HL-60 (cell line): Measurements from ENCODE around the gene SNAPC4.

Source experiments
- POLR2AphosphoS5 ChIP-seq: IDR thresholded peaks from 2 replicates; pipeline ENCODE4 v1.6.1; 2012; ENCODE audit warnings: low read depth
- TF ChIP-seq, protein P1 (sequence below): IDR thresholded peaks from one replicate; pipeline ENCODE4 v1.5.1; 2011; ENCODE audit warnings: low read length, control low read depth, inconsistent platforms; ENCODE audit not compliant: insufficient read depth
- TF ChIP-seq, protein P2 (sequence below): IDR thresholded peaks from 2 replicates; pipeline ENCODE4 v1.6.1; 2012; ENCODE audit warnings: low read depth; ENCODE audit not compliant: insufficient replicate concordance

DNA sequence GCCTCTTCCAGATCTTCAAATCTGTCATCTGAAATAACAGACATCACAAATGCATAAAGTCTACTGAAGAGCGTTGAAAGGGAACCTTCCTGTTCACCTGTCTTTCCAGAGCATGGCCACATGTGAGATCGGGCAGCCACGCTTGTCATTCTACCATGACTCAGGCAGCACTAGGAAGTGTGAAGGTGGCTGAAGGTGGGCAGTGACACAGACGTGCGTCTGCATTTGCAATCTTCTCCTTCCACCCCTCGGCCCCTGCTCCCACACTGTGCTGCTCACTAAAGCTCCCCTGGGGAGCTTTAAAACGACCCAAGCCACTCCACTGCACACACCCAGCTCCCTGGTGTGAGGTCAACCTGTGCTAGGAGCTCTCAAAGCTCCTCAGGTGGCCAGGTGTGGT lies 7.9 kb upstream of the SNAPC4 start:
- TF ChIP-seq, protein P1, sequence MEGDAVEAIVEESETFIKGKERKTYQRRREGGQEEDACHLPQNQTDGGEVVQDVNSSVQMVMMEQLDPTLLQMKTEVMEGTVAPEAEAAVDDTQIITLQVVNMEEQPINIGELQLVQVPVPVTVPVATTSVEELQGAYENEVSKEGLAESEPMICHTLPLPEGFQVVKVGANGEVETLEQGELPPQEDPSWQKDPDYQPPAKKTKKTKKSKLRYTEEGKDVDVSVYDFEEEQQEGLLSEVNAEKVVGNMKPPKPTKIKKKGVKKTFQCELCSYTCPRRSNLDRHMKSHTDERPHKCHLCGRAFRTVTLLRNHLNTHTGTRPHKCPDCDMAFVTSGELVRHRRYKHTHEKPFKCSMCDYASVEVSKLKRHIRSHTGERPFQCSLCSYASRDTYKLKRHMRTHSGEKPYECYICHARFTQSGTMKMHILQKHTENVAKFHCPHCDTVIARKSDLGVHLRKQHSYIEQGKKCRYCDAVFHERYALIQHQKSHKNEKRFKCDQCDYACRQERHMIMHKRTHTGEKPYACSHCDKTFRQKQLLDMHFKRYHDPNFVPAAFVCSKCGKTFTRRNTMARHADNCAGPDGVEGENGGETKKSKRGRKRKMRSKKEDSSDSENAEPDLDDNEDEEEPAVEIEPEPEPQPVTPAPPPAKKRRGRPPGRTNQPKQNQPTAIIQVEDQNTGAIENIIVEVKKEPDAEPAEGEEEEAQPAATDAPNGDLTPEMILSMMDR = no peak
- TF ChIP-seq, protein P2, sequence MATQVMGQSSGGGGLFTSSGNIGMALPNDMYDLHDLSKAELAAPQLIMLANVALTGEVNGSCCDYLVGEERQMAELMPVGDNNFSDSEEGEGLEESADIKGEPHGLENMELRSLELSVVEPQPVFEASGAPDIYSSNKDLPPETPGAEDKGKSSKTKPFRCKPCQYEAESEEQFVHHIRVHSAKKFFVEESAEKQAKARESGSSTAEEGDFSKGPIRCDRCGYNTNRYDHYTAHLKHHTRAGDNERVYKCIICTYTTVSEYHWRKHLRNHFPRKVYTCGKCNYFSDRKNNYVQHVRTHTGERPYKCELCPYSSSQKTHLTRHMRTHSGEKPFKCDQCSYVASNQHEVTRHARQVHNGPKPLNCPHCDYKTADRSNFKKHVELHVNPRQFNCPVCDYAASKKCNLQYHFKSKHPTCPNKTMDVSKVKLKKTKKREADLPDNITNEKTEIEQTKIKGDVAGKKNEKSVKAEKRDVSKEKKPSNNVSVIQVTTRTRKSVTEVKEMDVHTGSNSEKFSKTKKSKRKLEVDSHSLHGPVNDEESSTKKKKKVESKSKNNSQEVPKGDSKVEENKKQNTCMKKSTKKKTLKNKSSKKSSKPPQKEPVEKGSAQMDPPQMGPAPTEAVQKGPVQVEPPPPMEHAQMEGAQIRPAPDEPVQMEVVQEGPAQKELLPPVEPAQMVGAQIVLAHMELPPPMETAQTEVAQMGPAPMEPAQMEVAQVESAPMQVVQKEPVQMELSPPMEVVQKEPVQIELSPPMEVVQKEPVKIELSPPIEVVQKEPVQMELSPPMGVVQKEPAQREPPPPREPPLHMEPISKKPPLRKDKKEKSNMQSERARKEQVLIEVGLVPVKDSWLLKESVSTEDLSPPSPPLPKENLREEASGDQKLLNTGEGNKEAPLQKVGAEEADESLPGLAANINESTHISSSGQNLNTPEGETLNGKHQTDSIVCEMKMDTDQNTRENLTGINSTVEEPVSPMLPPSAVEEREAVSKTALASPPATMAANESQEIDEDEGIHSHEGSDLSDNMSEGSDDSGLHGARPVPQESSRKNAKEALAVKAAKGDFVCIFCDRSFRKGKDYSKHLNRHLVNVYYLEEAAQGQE = no peak
- no peak for TF ChIP-seq POLR2AphosphoS5
